GM23338 (cell line): ENCODE measurements around the gene FILIP1L.

Source experiments
- CREB1 ChIP-seq: fragments of 250-450 bp; sonication (Bioruptor Pico); IDR thresholded peaks from 2 replicates; pipeline ENCODE4 v1.5.0; 2020; ENCODE audit warnings: low read depth, mild to moderate bottlenecking, moderate library complexity
- CTCF ChIP-seq, 2 experiments: fragments of 200-600 bp in 1 of 2; sonication (generic) in 1 of 2; conservative IDR thresholded peaks; 2 replicates each; pipeline versions ENCODE4 v1.5.1 to v1.6.1; 2016 to 2017; ENCODE audit warnings: antibody characterized with exemption in 2 of 2, low read depth in 2 of 2, mild to moderate bottlenecking in 2 of 2, moderate library complexity in 1 of 2
- EZH2 ChIP-seq: fragments of 200-600 bp; sonication (generic); IDR thresholded peaks from one replicate; pipeline ENCODE4 v1.8.0; 2017; ENCODE audit warnings: antibody characterized with exemption, mild to moderate bottlenecking, low read depth; ENCODE audit not compliant: unreplicated experiment
- EZH2phosphoT487 ChIP-seq: fragments of 200-600 bp; sonication (generic); IDR thresholded peaks from one replicate; pipeline ENCODE4 v1.8.1; 2018; ENCODE audit warnings: antibody characterized with exemption; ENCODE audit not compliant: unreplicated experiment
- JUNB ChIP-seq: IDR thresholded peaks from one replicate; pipeline ENCODE4 v1.6.1; 2016; ENCODE audit warnings: antibody characterized with exemption; ENCODE audit not compliant: unreplicated experiment
- POLR2AphosphoS5 ChIP-seq: IDR thresholded peaks from 2 replicates; pipeline ENCODE4 v1.6.1; 2016; ENCODE audit warnings: antibody characterized with exemption, low read depth
- REST ChIP-seq: IDR thresholded peaks from one replicate; pipeline ENCODE4 v1.6.1; 2018; ENCODE audit warnings: antibody characterized with exemption; ENCODE audit not compliant: unreplicated experiment
- STAT1 ChIP-seq: IDR thresholded peaks from one replicate; pipeline ENCODE4 v1.6.1; 2016; ENCODE audit warnings: antibody characterized with exemption; ENCODE audit not compliant: unreplicated experiment
- ZNF462 ChIP-seq: fragments of 250-450 bp; sonication (Bioruptor Pico); IDR thresholded peaks from 2 replicates; pipeline ENCODE4 v1.5.0; 2020; ENCODE audit warnings: mild to moderate bottlenecking, moderate library complexity

GRCh38 chr3:99909714-99910495 is 204.4 kb downstream of the FILIP1L start:
- TF ChIP-seq CTCF (conservative IDR thresholded peaks at IDR 0.05; ENCODE audit: low read depth in 2 of 2) = no peak
- TF ChIP-seq ZNF462 (CRISPR knock-in tag) = no peak
- no peak for TF ChIP-seq JUNB
- TF ChIP-seq EZH2phosphoT487 = no peak
- TF ChIP-seq POLR2AphosphoS5 = no peak
- no peak for TF ChIP-seq CREB1
- no peak for TF ChIP-seq STAT1
- TF ChIP-seq REST = no peak
- TF ChIP-seq EZH2 = no peak
